Endothelial cell of umbilical vein (primary cell): ENCODE data around the gene TNRC6C. TPM values are rescaled to one million over a fixed set of nuclear protein-coding genes. Genes with fewer than 3 reads are reported as not detected.

Experiments used
- BruUV-seq: library from RNA; stranded (reverse); fragments of 400-500 nt; replicated peaks from 2 replicates; lab custom pipeline; 2021; lab: Mats Ljungman, UMichigan
- CTCF ChIA-PET: fragments of 300-600, 350-600 bp; sonication (Branson Sonifier 250); formaldehyde crosslinking; loops from one replicate; lab custom pipeline; 2021; ENCODE audit warnings: antibody characterized with exemption, inconsistent platforms; lab: Charles Lee
- POLR2A ChIA-PET: fragments of 300-600, 350-600 bp; sonication (Branson Sonifier 250); formaldehyde crosslinking; loops from one replicate; lab custom pipeline; 2021; ENCODE audit warnings: antibody characterized with exemption, inconsistent platforms; lab: Charles Lee
- DNase-seq: peaks from one replicate; pipeline ENCODE4 v3.0.0-alpha.2; 2011; ENCODE audit warnings: low read depth, low spot score
- FAIRE-seq: peaks from 2 replicates; lab custom pipeline; 2011; peaks lifted over from hg19 to GRCh38; lab: Jason Lieb, UNC
- H2AFZ ChIP-seq: 2 replicates; pipeline ENCODE4 v1.6.0; 2012; ENCODE audit warnings: low read depth, low read length, control low read depth, inconsistent platforms
- H3K27ac ChIP-seq: 2 replicates; pipeline ENCODE4 v1.5.1; 2011; ENCODE audit warnings: low read depth, mild to moderate bottlenecking, control low read depth, low read length, moderate library complexity; ENCODE audit not compliant: insufficient read depth
- H3K27me3 ChIP-seq, 2 experiments: 2 replicates each; pipeline versions ENCODE4 v1.6.0 to v1.6.1; 2011; ENCODE audit warnings: low read length in 2 of 2, mixed read lengths in 1 of 2; ENCODE audit not compliant: control insufficient read depth in 2 of 2, insufficient read depth in 2 of 2
- H3K36me3 ChIP-seq, 2 experiments: 2 replicates in 1 of 2; 3 replicates in 1 of 2; pipeline ENCODE4 v1.5.1; 2011; ENCODE audit warnings: low read length in 2 of 2, mild to moderate bottlenecking in 1 of 2, moderate library complexity in 1 of 2; ENCODE audit not compliant: control insufficient read depth in 2 of 2, insufficient read depth in 2 of 2; ENCODE audit errors: extremely low read depth in 1 of 2
- H3K4me1 ChIP-seq: 3 replicates; pipeline ENCODE4 v1.5.1; 2011; ENCODE audit warnings: mild to moderate bottlenecking, low read length; ENCODE audit not compliant: control insufficient read depth, insufficient read depth; ENCODE audit errors: extremely low read depth
- H3K4me2 ChIP-seq: 2 replicates; pipeline ENCODE4 v1.6.1; 2011; ENCODE audit warnings: low read length, control low read depth, mixed read lengths; ENCODE audit not compliant: insufficient read depth
- H3K4me3 ChIP-seq, 3 experiments: fragments of 200-600 bp in 1 of 3; sonication (generic), shearing (Covaris generic) in 1 of 3; replicated peaks in 1 of 3; 2 replicates each; pipeline ENCODE4 v1.5.1; 2011 to 2016; ENCODE audit warnings: control low read depth in 3 of 3, low read length in 3 of 3, mild to moderate bottlenecking in 2 of 3, inconsistent platforms in 1 of 3, low read depth in 1 of 3, moderate library complexity in 1 of 3; ENCODE audit not compliant: insufficient read depth in 1 of 3
- H3K79me2 ChIP-seq: 2 replicates; pipeline ENCODE4 v1.6.0; 2012; ENCODE audit warnings: low read length, inconsistent platforms; ENCODE audit not compliant: control insufficient read depth, insufficient read depth
- H3K9ac ChIP-seq: replicated peaks from 2 replicates; pipeline ENCODE3; 2011; ENCODE audit warnings: low read length, control low read depth; ENCODE audit not compliant: insufficient read depth; ENCODE audit errors: extremely low read depth
- H3K9me1 ChIP-seq: replicated peaks from 3 replicates; pipeline ENCODE4 v1.6.0; 2011; ENCODE audit warnings: mild to moderate bottlenecking, low read length; ENCODE audit not compliant: control insufficient read depth, insufficient read depth; ENCODE audit errors: extremely low read depth
- H3K9me3 ChIP-seq: replicated peaks from 2 replicates; pipeline ENCODE4 v1.5.1; 2012; ENCODE audit warnings: low read length, inconsistent platforms; ENCODE audit not compliant: control insufficient read depth, insufficient read depth
- H4K20me1 ChIP-seq: replicated peaks from 2 replicates; pipeline ENCODE3; 2011; ENCODE audit warnings: mild to moderate bottlenecking, low read length; ENCODE audit not compliant: control insufficient read depth, insufficient read depth; ENCODE audit errors: extremely low read depth
- CTCF ChIP-seq, 2 donors: IDR thresholded peaks; 1 replicate in 1 of 2; 2 replicates in 1 of 2; pipeline ENCODE4 v1.5.1; 2011; ENCODE audit warnings: low read length in 2 of 2, mild to moderate bottlenecking in 2 of 2, moderate library complexity in 2 of 2, control low read depth in 1 of 2, inconsistent platforms in 1 of 2, low read depth in 1 of 2; ENCODE audit not compliant: insufficient read depth in 1 of 2; ENCODE audit errors: extremely low read depth in 1 of 2
- EZH2 ChIP-seq: IDR thresholded peaks from 2 replicates; pipeline ENCODE4 v1.6.1; 2012; ENCODE audit warnings: borderline replicate concordance, low read depth, mild to moderate bottlenecking, moderate library complexity, low read length, inconsistent platforms; ENCODE audit not compliant: severe bottlenecking
- FOS ChIP-seq: IDR thresholded peaks from 2 replicates; pipeline ENCODE4 v1.6.1; 2011; ENCODE audit warnings: mild to moderate bottlenecking, low read length, moderate library complexity, borderline replicate concordance; ENCODE audit not compliant: insufficient read depth
- GATA2 ChIP-seq: IDR thresholded peaks from 2 replicates; pipeline ENCODE4 v1.7.0; 2011; ENCODE audit warnings: low read depth, mild to moderate bottlenecking, moderate library complexity, mixed read lengths, low read length; ENCODE audit not compliant: insufficient read length, insufficient read depth
- JUN ChIP-seq: IDR thresholded peaks from 2 replicates; pipeline ENCODE4 v1.6.1; 2011; ENCODE audit warnings: borderline replicate concordance, low read depth; ENCODE audit not compliant: insufficient read length, insufficient read depth
- MAX ChIP-seq: IDR thresholded peaks from 2 replicates; pipeline ENCODE4 v1.6.1; 2011; ENCODE audit not compliant: insufficient read depth, insufficient read length
- MYC ChIP-seq: IDR thresholded peaks from one replicate; pipeline ENCODE4 v1.6.1; 2011; ENCODE audit warnings: mild to moderate bottlenecking, low read depth, low read length
- POLR2A ChIP-seq: IDR thresholded peaks from 2 replicates; pipeline ENCODE4 v1.6.1; 2012; ENCODE audit warnings: low read depth, mild to moderate bottlenecking, control low read depth, low read length
- POLR2AphosphoS5 ChIP-seq: IDR thresholded peaks from 2 replicates; pipeline ENCODE4 v1.6.1; 2012; ENCODE audit warnings: low read depth, mild to moderate bottlenecking, control low read depth, low read length, moderate library complexity; ENCODE audit not compliant: insufficient read depth
- dilution Hi-C: fragments of 300-500 bp; cut with MboI; formaldehyde crosslinking; loops from one replicate; pipeline ENCODE4 v1.15.0; 2019; ENCODE audit warnings: low sequenced_read_pairs; ENCODE audit not compliant: extremely low pct_ligation_motif_present
- intact Hi-C: fragments of 100-400 bp; cut with micrococcal nuclease; formaldehyde crosslinking; loops from one replicate; pipeline ENCODE4 v1.10.0; 2022
- polyA plus RNA-seq, 4 experiments: library from polyadenylated mRNA; depleted of rRNA in 3 of 4; stranded (reverse) in 3 of 4; unstranded in 1 of 4; fragments of >200 nt; gene quantifications; 2 replicates each; pipeline versions ENCODE4 v1.2.1 to v1.2.3, GENCODE V29; 2011 to 2012; ENCODE audit warnings: missing spikeins in 1 of 4
- total RNA-seq: library from RNA; stranded (reverse); gene quantifications from 2 replicates; pipeline ENCODE4 v1.2.3, GENCODE V29; 2021

Gene TNRC6C
- total and polyA plus RNA-seq, 2 donors (not counting 3 experiments of a cell fraction or from before 2014, with no cell fraction given) = 2.1 to 17.5 TPM

- Histone ChIP-seq H3K36me3 (peaks cover 6 to 42% of the 10 kb centered on the region in 2 experiments), H3K27me3 (no peaks in the 10 kb centered on the region), H3K4me2 (no peak overlapping the region), H4K20me1 (no peaks in the 10 kb centered on the region), H3K27ac (no peak overlapping the region), H3K79me2 (no peaks in the 10 kb centered on the region), H3K4me1 (no peaks in the 10 kb centered on the region), H3K9ac (no peak overlapping the region), H3K9me1 (no peaks in the 10 kb centered on the region), H2AFZ (no peak overlapping the region), H3K9me3 (no peaks in the 10 kb centered on the region), H3K4me3 (no peak overlapping the region)
- no peak for TF ChIP-seq FOS
- no peak for TF ChIP-seq MYC
- no peak for TF ChIP-seq POLR2AphosphoS5
- no peak for TF ChIP-seq POLR2A
- no peak for TF ChIP-seq MAX
- TF ChIP-seq GATA2 = no peak
- no peak for TF ChIP-seq JUN
- no peak for TF ChIP-seq EZH2
- TF ChIP-seq CTCF (IDR thresholded peaks at IDR 0.05; ENCODE audit: extremely low read depth in 1 of 2, insufficient read depth in 1 of 2, low read depth in 1 of 2, low read length in 2 of 2) = no peak
- POLR2A ChIA-PET = interaction anchor here (1.1 kb wide), 1 partner anchor 91 kb away, joined by 3 read pairs; no protein-coding TSS in a partner anchor
- BruUV-seq = no TSS peak
- DNase-seq = no peak
- CTCF ChIA-PET = interaction anchor here (0.9 to 4.5 kb wide), 4 partner anchors 11 to 76 kb away, joined by 3 to 37 read pairs (median 4); no protein-coding TSS in a partner anchor
- intact Hi-C loops (no loop called here), dilution Hi-C loops (no loop called here)
- no peak for FAIRE-seq
Measured at GRCh38 chr17:78095035-78095434, 136.5 kb downstream of the TNRC6C start.
